Measurements from ENCODE around the gene ILF2.

DNA sequence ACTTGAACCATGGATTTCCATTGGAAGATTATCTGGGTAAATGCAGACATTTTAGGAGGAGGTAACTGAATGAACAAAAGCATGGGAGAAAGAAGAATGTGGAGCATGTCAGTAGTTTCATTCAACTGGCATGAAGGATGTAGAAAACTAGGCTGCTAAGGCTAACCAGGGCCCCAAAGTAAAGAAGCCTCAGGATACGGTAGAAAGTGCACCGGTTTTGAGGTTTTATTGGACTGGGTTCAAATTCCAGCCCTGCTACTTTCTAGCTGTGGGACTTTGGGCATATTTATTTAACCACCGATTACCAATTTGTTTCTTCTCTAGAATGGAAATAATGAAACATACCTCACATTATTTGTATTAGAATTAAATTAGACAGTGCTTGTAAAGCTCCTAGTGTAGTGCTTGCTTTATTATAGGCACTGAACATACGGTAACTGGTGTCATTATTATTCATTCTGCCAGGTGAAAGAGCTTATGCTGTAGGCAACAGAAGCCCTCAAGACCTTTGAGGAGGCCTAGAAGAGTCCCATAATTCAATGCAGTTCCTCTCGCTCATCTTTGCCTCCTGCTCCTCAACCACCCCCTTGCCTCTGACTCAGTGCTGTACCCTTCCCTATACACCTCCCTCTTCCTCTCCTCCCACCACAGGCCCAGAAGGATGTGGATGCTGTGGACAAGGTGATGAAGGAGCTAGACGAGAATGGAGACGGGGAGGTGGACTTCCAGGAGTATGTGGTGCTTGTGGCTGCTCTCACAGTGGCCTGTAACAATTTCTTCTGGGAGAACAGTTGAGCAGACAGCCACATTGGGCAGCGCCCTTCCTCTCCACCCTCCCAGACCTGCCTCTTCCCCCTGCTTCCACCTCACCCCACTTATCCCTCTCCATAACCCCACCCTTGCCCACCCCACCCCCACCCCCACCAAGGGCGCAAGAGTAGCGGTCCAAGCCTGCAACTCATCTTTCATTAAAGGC lies 39.5 kb downstream of the ILF2 start:
- TF ChIP-seq, protein P1, sequence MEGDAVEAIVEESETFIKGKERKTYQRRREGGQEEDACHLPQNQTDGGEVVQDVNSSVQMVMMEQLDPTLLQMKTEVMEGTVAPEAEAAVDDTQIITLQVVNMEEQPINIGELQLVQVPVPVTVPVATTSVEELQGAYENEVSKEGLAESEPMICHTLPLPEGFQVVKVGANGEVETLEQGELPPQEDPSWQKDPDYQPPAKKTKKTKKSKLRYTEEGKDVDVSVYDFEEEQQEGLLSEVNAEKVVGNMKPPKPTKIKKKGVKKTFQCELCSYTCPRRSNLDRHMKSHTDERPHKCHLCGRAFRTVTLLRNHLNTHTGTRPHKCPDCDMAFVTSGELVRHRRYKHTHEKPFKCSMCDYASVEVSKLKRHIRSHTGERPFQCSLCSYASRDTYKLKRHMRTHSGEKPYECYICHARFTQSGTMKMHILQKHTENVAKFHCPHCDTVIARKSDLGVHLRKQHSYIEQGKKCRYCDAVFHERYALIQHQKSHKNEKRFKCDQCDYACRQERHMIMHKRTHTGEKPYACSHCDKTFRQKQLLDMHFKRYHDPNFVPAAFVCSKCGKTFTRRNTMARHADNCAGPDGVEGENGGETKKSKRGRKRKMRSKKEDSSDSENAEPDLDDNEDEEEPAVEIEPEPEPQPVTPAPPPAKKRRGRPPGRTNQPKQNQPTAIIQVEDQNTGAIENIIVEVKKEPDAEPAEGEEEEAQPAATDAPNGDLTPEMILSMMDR (IDR thresholded peaks at IDR 0.05; ENCODE audit: insufficient read depth, low read length), result no peak
- TF ChIP-seq POLR2AphosphoS5 (IDR thresholded peaks at IDR 0.05; ENCODE audit: low read depth) (no peak), GABPA (IDR thresholded peaks at IDR 0.05; ENCODE audit: low read depth) (no peak), REST (IDR thresholded peaks at IDR 0.05; ENCODE audit: insufficient replicate concordance, low read depth) (no peak), SPI1 (IDR thresholded peaks at IDR 0.05; ENCODE audit: borderline replicate concordance, low read depth) (no peak)
